MM.1S (cell line): Measurements from ENCODE around the gene NYNRIN.

Experiments used
- DNase-seq: peaks from one replicate; pipeline ENCODE4 v3.0.0-alpha.2; 2015
- H2AFZ ChIP-seq: fragments of 300-600 bp; sonication (generic); 2 replicates; pipeline ENCODE4 v1.6.0; 2016; ENCODE audit warnings: antibody characterized with exemption, low read length
- H3F3A ChIP-seq: fragments of 300-600 bp; sonication (generic); 2 replicates; pipeline ENCODE4 v1.6.1; 2016; ENCODE audit warnings: mild to moderate bottlenecking, antibody characterized with exemption, low read length, moderate library complexity, mixed read lengths; ENCODE audit not compliant: insufficient read depth
- H3K27ac ChIP-seq: fragments of 300-600 bp; sonication (generic); 2 replicates; pipeline ENCODE4 v1.5.1; 2016; ENCODE audit warnings: mild to moderate bottlenecking, low read length
- H3K27me3 ChIP-seq: fragments of 300-600 bp; sonication (generic); replicated peaks from 2 replicates; pipeline ENCODE4 v1.6.0; 2016; ENCODE audit warnings: low read length; ENCODE audit not compliant: insufficient read depth
- H3K36me3 ChIP-seq: fragments of 300-600 bp; sonication (generic); replicated peaks from 2 replicates; pipeline ENCODE4 v1.6.1; 2016; ENCODE audit warnings: mild to moderate bottlenecking, low read length, mixed read lengths; ENCODE audit not compliant: insufficient read depth
- H3K4me1 ChIP-seq: fragments of 300-600 bp; sonication (generic); 2 replicates; pipeline ENCODE4 v1.6.1; 2016; ENCODE audit warnings: low read length, mixed read lengths
- H3K4me2 ChIP-seq: fragments of 300-600 bp; sonication (generic); 2 replicates; pipeline ENCODE4 v1.6.0; 2016; ENCODE audit warnings: low read depth, low read length
- H3K4me3 ChIP-seq: fragments of 300-600 bp; sonication (generic); 2 replicates; pipeline ENCODE4 v1.5.1; 2016; ENCODE audit warnings: low read length, mixed read lengths
- H3K79me2 ChIP-seq: fragments of 300-600 bp; sonication (generic); 2 replicates; pipeline ENCODE4 v1.6.1; 2016; ENCODE audit warnings: mixed run types, low read length, mixed read lengths
- H3K9ac ChIP-seq: fragments of 300-600 bp; sonication (generic); 2 replicates; pipeline ENCODE4 v1.6.1; 2016; ENCODE audit warnings: low read length, mixed read lengths
- H3K9me2 ChIP-seq: fragments of 300-600 bp; sonication (generic); replicated peaks from 2 replicates; pipeline ENCODE4 v1.6.1; 2016; ENCODE audit warnings: mild to moderate bottlenecking, low read length, mixed read lengths; ENCODE audit not compliant: insufficient read depth
- H3K9me3 ChIP-seq: fragments of 300-600 bp; sonication (generic); replicated peaks from 2 replicates; pipeline ENCODE4 v1.6.1; 2016; ENCODE audit warnings: mild to moderate bottlenecking, low read length, mixed read lengths; ENCODE audit not compliant: insufficient read depth
- H4K20me1 ChIP-seq: fragments of 300-600 bp; sonication (generic); 2 replicates; pipeline ENCODE4 v1.6.1; 2016; ENCODE audit warnings: mild to moderate bottlenecking, low read length, moderate library complexity, mixed read lengths; ENCODE audit not compliant: insufficient read depth
- CTCF ChIP-seq: fragments of 300-600 bp; sonication (generic); IDR thresholded peaks from 2 replicates; pipeline ENCODE4 v1.5.1; 2016; ENCODE audit warnings: antibody characterized with exemption, low read length, mixed read lengths
- EZH2 ChIP-seq: fragments of 300-600 bp; sonication (generic); optimal IDR thresholded peaks from 2 replicates; pipeline ENCODE3; 2017; ENCODE audit warnings: low read depth, mild to moderate bottlenecking, antibody characterized with exemption, low read length, mixed read lengths
- EZH2phosphoT487 ChIP-seq: fragments of 300-600 bp; sonication (generic); IDR thresholded peaks from 2 replicates; pipeline ENCODE4 v1.6.1; 2018; ENCODE audit warnings: antibody characterized with exemption, low read length

NYNRIN gene

GRCh38 chr14:24388474-24389179 is 10.2 kb upstream of the NYNRIN start:
- H3K27me3 ChIP-seq = no peaks in the 10 kb centered on the region
- H3K9me3 ChIP-seq = no peaks in the 10 kb centered on the region
- H3K27ac ChIP-seq = no peak overlapping the region
- H3K4me2 ChIP-seq = no peak overlapping the region
- no peaks in the 10 kb centered on the region for H3K36me3 ChIP-seq
- no peaks in the 10 kb centered on the region for H4K20me1 ChIP-seq
- H3K9ac ChIP-seq = no peak overlapping the region
- no peak for DNase-seq
- H3K9me2 ChIP-seq = no peaks in the 10 kb centered on the region
- H3K4me3 ChIP-seq = no peak overlapping the region
- TF ChIP-seq CTCF (no peak), EZH2phosphoT487 (no peak), EZH2 (no peak)
- no peaks in the 10 kb centered on the region for H3F3A ChIP-seq
- H3K79me2 ChIP-seq = no peaks in the 10 kb centered on the region
- H2AFZ ChIP-seq = no peak overlapping the region
- H3K4me1 ChIP-seq = no peaks in the 10 kb centered on the region

GRCh38 chr14:24389226-24389848 is 9.5 kb upstream of the NYNRIN start:
- Histone ChIP-seq H3K9me3 (no peaks in the 10 kb centered on the region), H3K9me2 (no peaks in the 10 kb centered on the region), H3K4me2 (no peak overlapping the region), H3F3A (no peaks in the 10 kb centered on the region), H3K36me3 (no peaks in the 10 kb centered on the region), H3K27ac (no peak overlapping the region), H3K27me3 (no peaks in the 10 kb centered on the region), H2AFZ (no peak overlapping the region), H3K79me2 (no peaks in the 10 kb centered on the region), H4K20me1 (no peaks in the 10 kb centered on the region), H3K4me1 (no peaks in the 10 kb centered on the region), H3K9ac (no peak overlapping the region), H3K4me3 (no peak overlapping the region)
- TF ChIP-seq EZH2phosphoT487 (no peak), EZH2 (no peak), CTCF (no peak)
- DNase-seq = no peak

GRCh38 chr14:24390701-24391468 is 7.9 kb upstream of the NYNRIN start:
- Histone ChIP-seq H3K27ac (no peak overlapping the region), H3K79me2 (no peaks in the 10 kb centered on the region), H3K4me3 (no peak overlapping the region), H4K20me1 (no peaks in the 10 kb centered on the region), H3F3A (no peaks in the 10 kb centered on the region), H2AFZ (no peak overlapping the region), H3K4me2 (no peak overlapping the region), H3K9me3 (no peaks in the 10 kb centered on the region), H3K36me3 (no peaks in the 10 kb centered on the region), H3K9me2 (no peaks in the 10 kb centered on the region), H3K27me3 (no peaks in the 10 kb centered on the region), H3K9ac (no peak overlapping the region), H3K4me1 (no peaks in the 10 kb centered on the region)
- no peak for DNase-seq
- TF ChIP-seq EZH2phosphoT487 (no peak), EZH2 (no peak), CTCF (no peak)
